Measurements from ENCODE around the gene PRAC1.

DNA sequence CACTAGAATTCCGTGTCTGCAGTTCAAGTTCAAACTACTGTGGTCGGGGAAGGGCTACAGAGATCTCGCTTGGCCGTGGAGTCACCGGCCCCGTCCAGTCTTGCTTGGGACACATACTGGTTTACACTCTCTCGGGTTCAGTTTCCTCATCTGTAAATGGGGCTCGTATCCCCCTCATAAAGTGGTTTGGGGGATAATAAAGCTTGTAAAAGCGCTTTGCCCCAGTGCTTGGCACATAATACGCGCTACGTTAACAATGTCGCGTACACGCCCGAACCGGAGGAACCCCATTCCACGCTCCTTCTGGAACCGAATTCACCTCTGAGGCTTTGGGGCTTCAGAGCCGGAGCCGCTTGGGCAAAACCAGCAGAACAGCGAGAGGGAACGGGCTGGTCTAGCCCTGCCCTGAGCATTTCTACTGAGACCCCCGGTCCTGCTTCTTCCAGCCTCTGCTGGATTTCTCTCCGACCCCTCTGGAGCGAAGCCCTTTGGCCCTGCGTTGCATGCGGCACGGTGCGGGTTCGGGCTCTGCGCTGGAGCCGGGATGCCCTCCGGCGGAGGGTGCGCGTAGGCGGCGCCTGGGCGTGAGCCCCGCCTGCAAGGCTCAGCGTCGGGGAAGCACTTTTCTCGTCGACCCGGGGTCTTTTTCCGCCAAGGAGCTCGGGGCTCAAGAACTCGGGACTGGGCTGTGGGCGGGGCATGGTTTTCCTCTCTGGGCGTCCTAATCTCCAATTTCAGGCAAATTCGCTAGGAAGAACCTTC, 32.4 kb upstream of the PRAC1 start:
- TF ChIP-seq, protein P1, sequence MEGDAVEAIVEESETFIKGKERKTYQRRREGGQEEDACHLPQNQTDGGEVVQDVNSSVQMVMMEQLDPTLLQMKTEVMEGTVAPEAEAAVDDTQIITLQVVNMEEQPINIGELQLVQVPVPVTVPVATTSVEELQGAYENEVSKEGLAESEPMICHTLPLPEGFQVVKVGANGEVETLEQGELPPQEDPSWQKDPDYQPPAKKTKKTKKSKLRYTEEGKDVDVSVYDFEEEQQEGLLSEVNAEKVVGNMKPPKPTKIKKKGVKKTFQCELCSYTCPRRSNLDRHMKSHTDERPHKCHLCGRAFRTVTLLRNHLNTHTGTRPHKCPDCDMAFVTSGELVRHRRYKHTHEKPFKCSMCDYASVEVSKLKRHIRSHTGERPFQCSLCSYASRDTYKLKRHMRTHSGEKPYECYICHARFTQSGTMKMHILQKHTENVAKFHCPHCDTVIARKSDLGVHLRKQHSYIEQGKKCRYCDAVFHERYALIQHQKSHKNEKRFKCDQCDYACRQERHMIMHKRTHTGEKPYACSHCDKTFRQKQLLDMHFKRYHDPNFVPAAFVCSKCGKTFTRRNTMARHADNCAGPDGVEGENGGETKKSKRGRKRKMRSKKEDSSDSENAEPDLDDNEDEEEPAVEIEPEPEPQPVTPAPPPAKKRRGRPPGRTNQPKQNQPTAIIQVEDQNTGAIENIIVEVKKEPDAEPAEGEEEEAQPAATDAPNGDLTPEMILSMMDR (IDR thresholded peaks at IDR 0.05; ENCODE audit: borderline replicate concordance, extremely low read depth, low read length, poor library complexity, severe bottlenecking) = no peak
- TF ChIP-seq EZH2 (IDR thresholded peaks at IDR 0.05; ENCODE audit: borderline replicate concordance, low read depth, low read length, severe bottlenecking) = no peak
